NCI-H2227 (cell line): Measurements from ENCODE around the gene B4GALT4.
"Not testable (repeated sequence)": the region's sequence is repeated elsewhere in the genome, so short reads cannot be mapped to it uniquely, and the experiment has no call there.

ENCODE experiments used
- DNase-seq: peaks from one replicate; lab custom pipeline; 2025; ENCODE audit not compliant: unreplicated experiment; lab: John Stamatoyannopoulos, UW

The B4GALT4 gene

DNA sequence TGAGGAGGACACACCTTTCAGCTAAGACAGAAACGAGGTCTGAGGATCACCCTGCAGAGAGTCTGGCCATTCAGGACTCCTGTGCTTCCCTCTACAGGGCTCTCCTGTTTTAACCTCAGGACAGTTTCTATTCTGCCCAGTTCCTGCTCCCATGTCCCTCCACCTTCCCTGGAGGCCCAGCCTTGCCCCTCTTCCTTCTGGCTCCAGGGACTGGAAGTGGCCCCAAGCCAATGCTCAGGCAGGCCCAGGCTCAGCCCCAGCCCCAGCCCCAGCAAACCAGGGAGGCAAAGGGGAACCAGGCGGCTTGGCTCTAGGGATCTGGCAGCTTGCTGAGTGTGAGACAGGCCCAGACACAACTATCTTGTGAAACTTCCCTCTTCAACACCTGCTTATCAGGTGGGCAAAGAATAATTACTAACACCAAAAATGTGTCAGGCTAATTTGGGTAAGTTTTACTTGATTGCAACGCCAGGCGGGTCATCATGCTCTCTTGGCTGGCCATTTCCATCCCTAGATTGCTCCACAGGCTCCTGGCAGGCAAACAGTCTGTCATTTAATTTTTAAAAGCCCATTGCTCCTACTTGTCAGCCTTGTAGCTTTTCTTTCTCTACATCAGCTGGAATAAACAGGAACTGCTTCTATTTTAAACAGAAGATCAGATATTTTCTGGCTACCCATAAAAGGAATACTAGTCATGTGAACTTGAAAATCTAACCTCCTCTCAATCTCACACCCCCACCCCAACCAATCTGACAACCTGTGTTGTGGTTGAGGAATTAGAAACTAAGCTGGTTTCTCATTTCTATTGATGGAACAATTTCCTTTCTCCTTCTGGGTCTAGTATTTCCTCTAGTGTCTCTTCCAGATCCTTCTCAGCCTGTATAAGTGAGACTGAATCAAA lies 33.8 kb downstream of the B4GALT4 start:
- no peak for DNase-seq

DNA sequence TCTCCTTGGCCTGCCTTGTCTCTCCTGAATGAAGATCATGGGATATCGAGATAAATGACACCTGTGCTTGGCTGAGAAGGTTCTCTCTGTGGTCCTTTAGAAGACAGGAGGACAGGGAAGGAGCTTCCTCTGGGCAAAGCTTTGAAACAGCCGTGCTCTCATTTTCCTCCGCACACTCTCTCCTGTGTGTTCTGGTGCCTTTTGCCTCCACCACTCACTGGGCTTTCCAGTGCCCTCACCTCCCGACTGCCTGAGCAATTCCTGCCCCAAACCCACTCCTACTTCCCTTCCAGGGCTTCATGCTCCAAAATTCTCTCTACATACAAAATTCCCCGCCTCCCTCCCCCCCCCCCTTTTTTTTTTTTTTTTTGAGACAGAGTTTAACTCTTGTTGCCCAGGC lies 35.0 kb downstream of the B4GALT4 start:
- no peak for DNase-seq

DNA sequence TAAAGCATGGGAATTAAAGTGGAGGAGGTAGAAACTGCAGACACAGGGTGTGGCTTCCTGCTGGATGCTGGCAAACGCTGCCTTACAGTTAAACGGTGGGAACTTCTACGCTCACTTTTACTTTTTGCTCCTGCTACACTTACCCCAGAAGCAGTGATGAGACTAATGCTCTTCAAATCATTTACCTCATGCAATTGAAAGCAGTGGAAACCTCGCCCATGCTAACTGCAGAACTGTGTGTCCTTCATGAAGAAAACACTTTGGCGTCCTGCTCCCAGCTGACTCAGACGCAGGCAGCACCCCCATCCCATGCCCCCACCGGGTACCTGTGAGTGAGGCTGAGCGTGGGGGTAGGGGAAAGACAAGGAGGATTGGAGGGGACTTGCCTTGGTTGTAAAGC lies 35.5 kb downstream of the B4GALT4 start:
- DNase-seq, result no peak

DNA sequence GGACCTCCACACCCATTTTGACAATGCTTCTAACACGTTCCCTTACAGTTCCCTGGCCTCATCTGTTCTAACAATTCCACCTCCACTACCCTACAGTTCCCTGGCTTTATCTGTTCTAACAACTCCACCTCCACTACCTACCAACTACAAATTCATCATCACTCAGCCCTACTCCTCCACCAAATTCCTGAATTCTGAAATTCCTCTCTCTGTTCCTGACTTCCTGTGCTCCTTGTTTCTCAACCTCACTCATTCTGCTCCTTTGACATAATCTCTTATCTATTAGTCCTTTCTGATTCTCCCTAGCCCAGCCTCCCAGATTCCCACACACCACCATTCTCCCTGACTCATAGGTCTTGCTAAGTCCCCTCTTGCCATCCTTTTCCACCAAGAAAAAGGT lies 44.8 kb downstream of the B4GALT4 start:
- DNase-seq, result no peak

DNA sequence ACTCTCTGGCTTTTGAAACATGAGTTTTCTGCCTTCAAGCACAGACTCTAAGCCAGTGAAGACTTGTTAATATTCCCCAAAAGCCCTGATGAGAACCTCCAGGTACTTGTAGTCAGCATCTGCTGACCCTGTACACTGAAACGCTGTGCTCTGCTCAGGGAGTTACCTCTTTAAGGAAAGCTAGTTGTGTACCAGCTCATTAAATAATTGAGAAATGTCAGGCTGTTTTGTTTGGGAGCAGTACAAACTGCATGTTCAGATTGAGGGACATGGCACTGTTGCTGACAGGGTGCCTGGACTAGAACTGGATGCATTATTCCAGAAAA lies 45.6 kb downstream of the B4GALT4 start:
- DNase-seq, result no peak

DNA sequence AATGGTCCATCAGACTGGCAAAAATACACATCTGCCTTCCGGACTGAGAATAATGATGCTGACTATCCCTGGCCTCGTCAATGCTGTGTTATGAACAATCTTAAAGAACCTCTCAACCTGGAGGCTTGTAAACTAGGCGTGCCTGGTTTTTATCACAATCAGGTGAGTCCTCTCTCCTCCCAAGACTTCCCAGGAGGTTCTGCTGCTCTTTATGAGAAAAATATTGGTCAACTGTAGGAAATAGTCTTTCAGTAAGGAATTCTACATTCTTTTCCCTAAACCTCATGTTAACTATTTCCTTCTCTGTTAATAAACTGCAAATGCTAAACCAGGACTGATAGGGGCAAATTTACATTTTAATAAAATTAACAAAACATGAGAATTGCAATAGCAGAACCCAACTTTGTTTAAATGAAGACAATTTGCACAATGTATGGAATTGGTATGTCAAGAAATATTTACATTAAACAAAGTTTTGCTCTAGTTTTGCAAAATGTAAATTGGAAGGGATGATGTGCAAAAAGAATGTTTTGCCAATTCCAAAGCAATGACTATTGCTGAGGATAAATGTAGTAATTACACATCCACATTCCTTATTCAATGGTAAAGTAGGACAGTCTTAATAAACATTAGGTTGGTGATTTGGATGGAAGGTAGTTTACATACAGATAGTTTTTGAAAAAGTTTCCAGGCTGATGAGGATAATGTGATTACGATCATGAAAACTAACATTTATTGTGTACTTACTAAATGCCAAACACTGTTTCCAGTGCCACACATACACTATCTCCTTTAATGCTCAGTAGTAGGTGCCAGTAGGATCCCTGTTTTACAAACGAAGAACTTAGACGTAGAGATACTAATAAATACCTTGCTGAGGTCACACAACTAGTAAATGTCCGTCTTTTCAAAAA lies 46.2 kb downstream of the B4GALT4 start:
- no peak for DNase-seq

DNA sequence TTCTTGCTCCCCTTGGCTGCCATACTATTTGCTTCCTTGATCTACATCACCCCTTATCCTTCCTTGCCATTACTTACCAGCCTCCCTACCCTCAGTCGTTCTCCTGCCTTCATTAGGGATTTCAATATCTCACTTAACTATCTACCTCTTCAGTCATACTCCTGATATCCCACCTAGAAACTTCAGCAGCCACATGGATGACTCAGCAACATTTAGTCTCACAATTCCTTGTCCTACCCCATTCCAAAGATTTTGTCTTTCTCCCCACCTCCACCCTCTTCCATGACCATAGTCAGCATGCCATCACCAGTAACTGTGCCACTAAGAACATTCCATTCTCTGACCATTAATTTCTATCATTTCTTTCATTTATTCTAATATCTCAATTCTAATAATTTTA lies 48.9 kb downstream of the B4GALT4 start:
- no peak for DNase-seq

DNA sequence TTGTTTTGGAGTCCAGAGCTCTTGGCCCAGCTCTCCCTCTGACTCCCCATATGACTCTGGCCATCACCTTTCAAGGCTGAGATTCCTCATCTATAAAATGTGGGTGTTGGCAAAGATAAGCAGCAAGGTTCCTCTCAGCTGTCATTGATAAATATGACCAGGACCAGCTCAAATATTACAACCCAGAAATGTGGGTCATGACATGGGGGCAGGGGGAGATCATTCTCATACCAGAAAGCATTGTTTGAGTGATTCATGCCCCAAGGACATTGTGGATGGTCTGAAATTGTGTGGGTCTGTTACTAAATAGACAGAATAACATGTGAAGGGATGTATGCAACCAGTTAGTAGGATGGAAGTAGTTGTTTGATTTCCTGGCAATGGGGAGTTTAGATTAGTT lies 53.4 kb downstream of the B4GALT4 start:
- no peak for DNase-seq

DNA sequence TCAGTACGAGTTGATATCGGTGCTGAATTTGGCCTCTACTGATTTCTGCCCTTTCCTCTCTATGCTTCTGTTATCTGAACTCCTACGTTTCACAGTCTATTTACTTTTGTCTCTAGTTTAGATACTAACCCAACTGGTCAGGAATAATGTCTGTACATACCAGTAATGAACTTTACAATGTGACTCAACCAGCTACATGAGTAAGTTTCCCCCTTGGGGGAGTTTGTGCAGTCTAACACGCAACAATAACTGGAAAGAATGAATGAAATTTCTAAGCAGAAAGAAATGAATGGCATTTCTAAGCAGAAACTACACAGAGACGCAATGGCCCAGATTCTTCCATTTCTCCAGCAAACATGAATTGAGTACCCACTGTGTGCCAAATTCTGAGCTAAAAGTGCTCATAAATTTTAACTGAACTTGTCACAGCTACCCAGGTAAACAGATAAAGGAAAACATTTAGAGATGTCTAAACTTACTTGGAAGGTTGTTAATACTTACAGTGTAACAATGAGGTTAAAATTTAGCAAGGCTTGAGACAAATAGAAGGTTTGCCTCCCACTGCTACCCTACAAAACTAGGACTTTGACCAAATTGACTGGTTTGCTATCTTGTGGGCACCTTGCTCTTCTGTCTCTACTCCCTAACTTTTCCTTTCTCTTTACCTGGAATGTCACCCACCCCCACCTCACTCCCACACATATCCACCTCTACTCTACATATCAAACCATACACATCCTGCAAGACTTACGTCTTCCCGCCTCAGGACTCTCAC lies 55.7 kb downstream of the B4GALT4 start:
- no peak for DNase-seq

DNA sequence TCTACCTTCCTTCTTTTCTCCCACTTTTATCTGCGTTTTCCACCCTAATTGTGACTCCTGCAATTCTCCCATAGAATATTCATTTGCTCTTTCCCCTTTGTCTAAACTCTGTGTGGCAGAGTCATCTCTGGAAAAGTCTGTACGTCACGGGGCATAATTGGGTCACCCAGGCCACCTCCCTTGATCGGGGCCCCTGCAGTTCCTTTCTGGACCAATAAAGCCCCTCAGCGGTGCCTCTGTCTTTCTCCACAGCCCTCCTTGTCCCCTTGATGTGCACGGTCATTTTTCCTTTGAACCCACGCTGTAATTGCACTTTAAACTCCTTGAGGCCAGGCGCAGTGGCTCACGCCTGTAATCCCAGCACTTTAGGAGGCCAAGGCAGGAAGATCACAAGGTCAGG lies 56.6 kb downstream of the B4GALT4 start:
- no peak for DNase-seq

DNA sequence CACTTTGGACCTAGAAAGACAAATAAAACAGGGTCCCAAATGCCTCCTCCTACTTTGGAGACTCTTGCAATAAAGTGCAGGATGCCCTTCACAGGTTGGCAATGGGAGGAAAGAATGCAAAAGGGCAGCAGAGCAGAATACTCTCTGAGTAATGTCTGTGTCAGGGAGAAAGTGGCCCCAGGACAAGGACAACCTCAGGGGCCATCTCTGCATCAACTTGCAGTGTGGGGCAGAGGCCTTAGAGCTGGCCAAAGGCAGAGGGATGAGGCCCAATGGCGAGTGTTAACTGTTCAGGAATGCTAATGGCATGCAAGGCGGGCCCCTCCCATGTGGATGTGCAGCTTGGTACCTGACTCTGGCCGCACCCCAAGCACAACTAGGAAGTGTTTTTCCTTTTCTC lies 58.9 kb downstream of the B4GALT4 start:
- no peak for DNase-seq

DNA sequence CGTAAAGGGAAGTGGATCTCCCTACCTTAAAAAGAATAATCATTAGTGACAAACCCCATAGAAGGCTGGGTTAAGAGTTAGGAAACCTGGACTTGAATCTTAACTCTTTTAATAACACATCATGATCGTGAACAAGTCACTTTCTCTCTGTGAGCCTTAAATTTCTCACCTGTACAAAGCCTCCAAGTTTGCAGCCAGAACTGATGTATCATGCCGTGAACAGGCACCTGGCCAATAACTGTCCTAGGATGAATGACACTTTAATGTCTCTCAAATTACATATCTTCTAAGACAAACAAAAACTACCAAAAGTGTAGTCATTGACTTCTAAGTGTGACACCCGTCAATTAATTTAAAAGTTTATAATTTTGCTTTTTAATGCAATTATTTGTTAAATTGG lies 63.4 kb downstream of the B4GALT4 start:
- no peak for DNase-seq

DNA sequence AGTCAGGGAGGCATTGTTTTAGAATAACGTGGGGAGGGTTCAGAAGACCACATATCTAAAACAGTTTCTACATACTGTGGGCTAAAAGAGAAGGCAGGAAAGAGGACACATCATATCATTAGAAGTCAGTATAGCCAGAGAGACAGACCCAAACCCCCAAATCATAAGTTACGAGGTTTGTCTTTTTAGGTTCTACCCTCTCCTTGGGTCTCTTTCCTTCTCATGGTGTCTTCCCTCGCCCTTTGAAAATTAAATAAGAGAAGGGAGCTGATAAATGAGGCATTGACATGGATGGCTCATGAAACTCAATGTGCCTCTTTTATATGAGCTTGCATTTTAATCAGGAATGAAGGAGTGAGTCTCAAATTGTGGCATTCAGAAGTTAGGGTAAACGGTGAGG lies 63.9 kb downstream of the B4GALT4 start:
- DNase-seq, result no peak

DNA sequence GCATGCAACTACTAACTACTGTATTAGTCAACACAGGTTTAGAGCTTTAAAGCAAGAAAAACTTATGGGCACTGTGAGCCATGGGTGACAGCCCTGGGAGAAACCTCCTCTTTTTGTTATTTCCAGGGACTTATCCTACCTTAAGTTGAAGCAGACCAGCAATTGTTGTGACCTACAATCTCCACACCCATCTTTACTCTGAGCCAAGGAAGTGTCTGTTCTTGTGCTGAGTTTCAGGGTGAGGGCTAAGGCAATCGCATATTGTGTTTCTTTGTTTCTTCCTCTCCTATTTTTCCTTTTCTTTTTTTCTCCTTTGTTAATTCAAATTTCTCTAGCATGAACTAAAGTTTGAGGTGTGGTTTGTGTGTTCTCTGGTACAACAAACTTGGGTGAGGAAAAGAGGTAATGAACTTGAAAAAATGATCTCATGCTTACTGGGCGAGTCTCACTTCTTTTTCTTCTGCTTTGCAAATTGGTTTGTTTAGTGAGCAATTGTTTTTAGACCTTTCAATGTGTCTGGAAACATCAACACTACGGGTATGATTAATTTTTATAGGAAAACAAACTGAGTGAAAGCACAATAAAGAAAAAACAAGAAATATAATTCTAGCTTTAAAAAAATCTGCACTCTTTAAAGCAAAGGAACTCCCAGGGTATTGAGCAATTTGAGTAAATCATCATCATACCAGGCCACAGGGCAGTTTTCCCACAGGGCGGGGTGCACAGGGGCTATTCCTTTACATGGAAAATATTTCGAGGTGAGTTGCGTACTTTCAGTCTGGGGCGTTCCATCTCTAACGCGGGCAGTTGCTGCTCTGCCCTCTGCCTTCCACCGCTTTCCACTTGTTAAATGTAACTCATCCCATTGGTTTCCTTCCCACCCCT lies 64.6 kb downstream of the B4GALT4 start:
- DNase-seq, result no peak

DNA sequence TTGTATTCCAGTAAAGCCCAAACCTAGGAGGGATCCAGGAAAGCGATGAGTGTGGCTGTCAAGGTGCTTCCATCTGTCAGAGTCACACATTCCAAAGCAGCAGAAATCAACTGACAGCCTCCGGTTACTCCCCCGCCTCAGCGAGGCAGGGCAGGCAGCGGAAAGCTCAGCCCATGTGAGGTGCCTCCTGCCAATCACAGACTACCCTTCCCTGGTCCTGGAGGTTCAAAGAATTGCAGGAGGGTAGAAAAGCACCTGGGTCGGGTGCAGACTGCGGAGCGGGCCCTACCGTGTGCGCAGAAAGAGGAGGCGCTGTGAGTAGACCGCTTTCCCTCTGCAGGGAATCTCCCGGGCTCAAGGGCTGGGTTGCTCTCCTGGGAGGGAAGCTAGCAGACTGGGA lies 67.4 kb downstream of the B4GALT4 start, which contains the start of gene UPK1B:
UPK1B (plus strand) TSS at position 274 of the 400 bp plus-strand sequence. CDS start 13,144 bp downstream, outside the sequence.
- DNase-seq, result no peak

DNA sequence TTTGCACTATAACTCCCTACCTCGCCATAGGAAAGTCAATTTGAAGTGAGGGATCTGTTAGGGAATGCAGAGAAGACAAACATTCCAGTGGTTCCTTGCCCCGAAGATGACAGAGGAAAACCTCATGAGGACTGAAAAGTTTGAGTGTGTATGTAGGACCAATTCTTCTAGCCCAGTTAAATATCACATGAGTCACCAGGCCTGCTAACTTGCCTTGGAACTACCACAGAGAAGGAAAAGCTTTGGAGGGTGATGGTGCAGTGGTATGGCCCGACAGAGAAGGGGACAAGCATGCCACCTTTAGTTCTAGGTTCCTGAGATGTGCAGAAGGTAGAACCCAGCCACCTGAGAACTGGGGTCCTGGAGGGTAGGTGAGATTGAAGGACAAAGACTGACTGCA lies 69.9 kb downstream of the B4GALT4 start:
- no peak for DNase-seq

DNA sequence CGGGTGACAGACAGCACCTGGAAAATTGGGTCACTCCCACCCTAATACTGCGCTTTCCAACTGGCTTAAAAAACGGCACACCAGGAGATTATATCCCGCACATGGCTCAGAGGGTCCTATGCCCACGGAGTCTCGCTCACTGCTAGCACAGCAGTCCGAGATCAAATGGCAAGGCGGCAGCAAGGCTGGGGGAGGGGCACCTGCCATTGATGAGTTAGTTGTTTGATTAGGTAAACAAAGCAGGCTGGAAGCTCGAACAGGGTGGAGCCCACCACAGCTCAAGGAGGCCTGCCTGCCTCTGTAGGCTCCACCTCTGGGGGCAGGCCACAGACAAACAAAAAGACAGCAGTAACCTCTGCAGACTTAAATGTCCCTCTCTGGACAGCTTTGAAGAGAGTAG lies 75.9 kb downstream of the B4GALT4 start:
- not testable (repeated sequence) for DNase-seq
